OCI-LY7 (cell line): ENCODE measurements around the gene THAP4. TPM values are rescaled to one million over a fixed set of nuclear protein-coding genes. Genes with fewer than 3 reads are reported as not detected.

Source experiments
- BruUV-seq: library from RNA; stranded (reverse); fragments of 400-500 nt; replicated peaks from 2 replicates; lab custom pipeline; 2021; lab: Mats Ljungman, UMichigan
- CTCF ChIA-PET: fragments of 300-600 bp; sonication (Branson Sonifier 250); formaldehyde crosslinking; loops from one replicate; lab custom pipeline; 2022; ENCODE audit warnings: antibody characterized with exemption; ENCODE audit not compliant: unreplicated experiment; lab: Charles Lee
- POLR2A ChIA-PET: fragments of 300-600 bp; sonication (Branson Sonifier 250); formaldehyde crosslinking; loops from one replicate; lab custom pipeline; 2022; ENCODE audit warnings: antibody characterized with exemption; lab: Charles Lee
- DNase-seq: peaks from one replicate; pipeline ENCODE4 v3.0.0-alpha.2; 2015; ENCODE audit warnings: low spot score
- H2AFZ ChIP-seq: fragments of 200-600 bp; sonication (generic), shearing (Covaris generic); 2 replicates; pipeline ENCODE4 v1.6.1; 2014; ENCODE audit warnings: mild to moderate bottlenecking, antibody characterized with exemption, low read length, moderate library complexity
- H3K27ac ChIP-seq: fragments of 200-600 bp; sonication (generic); 2 replicates; pipeline ENCODE4 v1.5.1; 2014; ENCODE audit warnings: mixed run types, low read depth, mild to moderate bottlenecking, moderate library complexity, low read length, inconsistent platforms; ENCODE audit not compliant: poor library complexity, severe bottlenecking
- H3K36me3 ChIP-seq: fragments of 200-600 bp; sonication (generic); 2 replicates; pipeline ENCODE4 v1.6.1; 2014; ENCODE audit warnings: mild to moderate bottlenecking, antibody characterized with exemption, low read length, moderate library complexity, mixed read lengths; ENCODE audit not compliant: insufficient read depth
- H3K4me1 ChIP-seq: fragments of 200-600 bp; sonication (generic); 2 replicates; pipeline ENCODE4 v1.5.1; 2014; ENCODE audit warnings: mild to moderate bottlenecking, low read length; ENCODE audit not compliant: insufficient read depth, poor library complexity, severe bottlenecking
- H3K4me2 ChIP-seq: fragments of 200-600 bp; sonication (generic); 2 replicates; pipeline ENCODE4 v1.6.1; 2014; ENCODE audit warnings: mild to moderate bottlenecking, low read length
- H3K4me3 ChIP-seq: fragments of 200-600 bp; sonication (generic); 2 replicates; pipeline ENCODE4 v1.5.1; 2014; ENCODE audit warnings: mild to moderate bottlenecking, low read depth, low read length; ENCODE audit not compliant: poor library complexity, severe bottlenecking
- H3K79me2 ChIP-seq: fragments of 200-600 bp; sonication (generic); 2 replicates; pipeline ENCODE4 v1.6.1; 2016; ENCODE audit warnings: low read depth, mild to moderate bottlenecking, low read length, moderate library complexity, mixed read lengths; ENCODE audit not compliant: insufficient read depth
- H3K9me2 ChIP-seq: fragments of 200-600 bp; sonication (generic); 2 replicates; pipeline ENCODE4 v1.6.1; 2016; ENCODE audit warnings: mild to moderate bottlenecking, low read length, mixed read lengths; ENCODE audit not compliant: insufficient read depth
- H3K9me3 ChIP-seq: fragments of 200-600 bp; sonication (generic); 2 replicates; pipeline ENCODE4 v1.6.1; 2014; ENCODE audit warnings: mild to moderate bottlenecking, mixed run types, low read length, mixed read lengths
- H4K20me1 ChIP-seq: fragments of 200-600 bp; sonication (generic); 2 replicates; pipeline ENCODE4 v1.6.1; 2014; ENCODE audit warnings: mild to moderate bottlenecking, antibody characterized with exemption, low read length, moderate library complexity, mixed read lengths; ENCODE audit not compliant: insufficient read depth
- CTCF ChIP-seq: fragments of 200-600 bp; sonication (generic); conservative IDR thresholded peaks from 2 replicates; pipeline ENCODE4 v1.5.1; 2014; ENCODE audit warnings: mild to moderate bottlenecking, antibody characterized with exemption, low read length, moderate library complexity, mixed read lengths
- EZH2phosphoT487 ChIP-seq: fragments of 200-600 bp; sonication (generic); IDR thresholded peaks from 2 replicates; pipeline ENCODE4 v1.6.1; 2018; ENCODE audit warnings: low read depth, borderline replicate concordance, mild to moderate bottlenecking, mixed run types, antibody characterized with exemption, low read length, moderate library complexity, mixed read lengths
- intact Hi-C: fragments of 100-400 bp; cut with micrococcal nuclease; formaldehyde crosslinking; loops from one replicate; pipeline ENCODE4 v1.10.0; 2022; ENCODE audit not compliant: unreplicated experiment
- total RNA-seq, 2 experiments: library from RNA; depleted of rRNA in 1 of 2; stranded (reverse); fragments of >200 nt in 1 of 2; shearing (Covaris generic) in 1 of 2; gene quantifications; 2 replicates each; pipeline ENCODE4 v1.2.3, GENCODE V29; 2014 to 2022

THAP4 gene
- total RNA-seq, 2 experiments from 2014 or later = 61.6 to 65.6 TPM

GRCh38 chr2:241555711-241556110 lies 81.2 kb downstream of the THAP4 start:
- peak; percentile 10 for DNase-seq
- Histone ChIP-seq H3K4me2 (peak overlapping the region; percentile 20; the same call in 1 of the 2 replicates), H2AFZ (peak overlapping the region; percentile 66; the same call in 1 of the 2 replicates), H3K9me2 (no peaks in the 10 kb centered on the region), H3K9me3 (no peaks in the 10 kb centered on the region), H4K20me1 (no peaks in the 10 kb centered on the region), H3K79me2 (no peaks in the 10 kb centered on the region), H3K27ac (no peak overlapping the region), H3K4me3 (no peak overlapping the region), H3K36me3 (no peaks in the 10 kb centered on the region), H3K4me1 (peaks cover 7% of the 10 kb centered on the region)
- intact Hi-C loops = no loop called here
- BruUV-seq = no TSS peak
- POLR2A ChIA-PET = interaction anchor here (0.8 to 1.1 kb wide), 2 partner anchors 12 to 651 kb away, joined by 3 to 4 read pairs; no protein-coding TSS in a partner anchor
- CTCF ChIA-PET = no interaction called here
- TF ChIP-seq EZH2phosphoT487 = no peak
- no peak for TF ChIP-seq CTCF

- Histone ChIP-seq H4K20me1 (no peaks in the 10 kb centered on the region), H3K4me2 (no peak overlapping the region), H3K27ac (no peak overlapping the region), H3K9me2 (no peaks in the 10 kb centered on the region), H3K36me3 (no peaks in the 10 kb centered on the region), H3K4me1 (peaks cover 7% of the 10 kb centered on the region), H3K79me2 (no peaks in the 10 kb centered on the region), H3K4me3 (no peak overlapping the region), H3K9me3 (no peaks in the 10 kb centered on the region), H2AFZ (no peak overlapping the region)
- intact Hi-C loops = no loop called here
- POLR2A ChIA-PET = interaction anchor here (0.5 kb wide), 1 partner anchor 509 kb away, joined by 3 read pairs; no protein-coding TSS in a partner anchor
- TF ChIP-seq EZH2phosphoT487 = no peak
- TF ChIP-seq CTCF = no peak
- BruUV-seq = no TSS peak
- CTCF ChIA-PET = no interaction called here
- DNase-seq = no peak
Measured at GRCh38 chr2:241554610-241555322, 82.2 kb downstream of the THAP4 start.

- ChIA-PET POLR2A (interaction anchor here (0.5 kb wide), 1 partner anchor 508 kb away, joined by 3 read pairs; no protein-coding TSS in a partner anchor), CTCF (no interaction called here)
- no peak for DNase-seq
- intact Hi-C loops = no loop called here
- Histone ChIP-seq H3K4me2 (no peak overlapping the region), H3K36me3 (no peaks in the 10 kb centered on the region), H3K79me2 (no peaks in the 10 kb centered on the region), H3K9me3 (no peaks in the 10 kb centered on the region), H3K9me2 (no peaks in the 10 kb centered on the region), H2AFZ (no peak overlapping the region), H3K4me1 (peaks cover 7% of the 10 kb centered on the region), H4K20me1 (no peaks in the 10 kb centered on the region), H3K4me3 (no peak overlapping the region), H3K27ac (no peak overlapping the region)
- TF ChIP-seq EZH2phosphoT487 = no peak
- TF ChIP-seq CTCF = no peak
- BruUV-seq = no TSS peak
Measured at GRCh38 chr2:241553981-241554380, 83.0 kb downstream of the THAP4 start.
